Brain microvascular endothelial cell (primary cell): ENCODE results near the gene FBLN1.

ENCODE experiments used
- DNase-seq: peaks from one replicate; pipeline ENCODE4 v3.0.0-alpha.2; 2020
- H3K27ac ChIP-seq: fragments of 250-450 bp; sonication (Bioruptor Pico); 2 replicates; pipeline ENCODE4 v1.5.1; 2020; ENCODE audit warnings: mild to moderate bottlenecking, moderate library complexity
- H3K27me3 ChIP-seq: fragments of 250-450 bp; sonication (Bioruptor Pico); replicated peaks from 2 replicates; pipeline ENCODE4 v1.5.1; 2020; ENCODE audit warnings: mild to moderate bottlenecking
- H3K36me3 ChIP-seq: fragments of 250-450 bp; sonication (Bioruptor Pico); replicated peaks from 2 replicates; pipeline ENCODE4 v1.5.1; 2020; ENCODE audit warnings: mild to moderate bottlenecking
- H3K4me3 ChIP-seq: 2 replicates; pipeline ENCODE4 v1.5.1; 2011; ENCODE audit warnings: low read depth, mild to moderate bottlenecking, control low read depth, low read length, moderate library complexity
- CTCF ChIP-seq: IDR thresholded peaks from 2 replicates; pipeline ENCODE4 v1.5.1; 2011; ENCODE audit warnings: low read depth, mild to moderate bottlenecking, moderate library complexity, low read length, control low read depth, inconsistent platforms; ENCODE audit errors: missing control alignments
- in situ Hi-C: cut with HindIII; loops from 2 replicates; pipeline ENCODE4 v1.10.0; 2017; ENCODE audit warnings: low sequenced_read_pairs, low pct_ligation_motif_present

Gene FBLN1

GRCh38 chr22:45579306-45579705, 76.6 kb downstream of the FBLN1 start:
- no peak for TF ChIP-seq CTCF
- no peak overlapping the region for H3K4me3 ChIP-seq
- no peaks in the 10 kb centered on the region for H3K36me3 ChIP-seq
- in situ Hi-C loops = no loop called here
- H3K27ac ChIP-seq = no peak overlapping the region
- no peak for DNase-seq
- no peaks in the 10 kb centered on the region for H3K27me3 ChIP-seq

- TF ChIP-seq CTCF = no peak
- no peaks in the 10 kb centered on the region for H3K36me3 ChIP-seq
- no peak overlapping the region for H3K27ac ChIP-seq
- no peak overlapping the region for H3K4me3 ChIP-seq
- H3K27me3 ChIP-seq = no peaks in the 10 kb centered on the region
- in situ Hi-C loops = no loop called here
- no peak for DNase-seq
Measured at GRCh38 chr22:45579806-45580725, 77.4 kb downstream of the FBLN1 start.

- no peak for DNase-seq
- no peak for TF ChIP-seq CTCF
- no peaks in the 10 kb centered on the region for H3K36me3 ChIP-seq
- H3K27me3 ChIP-seq = no peaks in the 10 kb centered on the region
- H3K4me3 ChIP-seq = no peak overlapping the region
- in situ Hi-C loops = no loop called here
- H3K27ac ChIP-seq = no peak overlapping the region
Measured at GRCh38 chr22:45580726-45581381, 78.2 kb downstream of the FBLN1 start.

GRCh38 chr22:45581549-45582080, 78.9 kb downstream of the FBLN1 start:
- in situ Hi-C loops = no loop called here
- Histone ChIP-seq H3K4me3 (no peak overlapping the region), H3K27ac (no peak overlapping the region), H3K27me3 (no peaks in the 10 kb centered on the region), H3K36me3 (no peaks in the 10 kb centered on the region)
- DNase-seq = no peak
- no peak for TF ChIP-seq CTCF

GRCh38 chr22:45582236-45582954, 79.7 kb downstream of the FBLN1 start:
- TF ChIP-seq CTCF = no peak

More at GRCh38 chr22:45582236-45582954, 79.7 kb downstream of the FBLN1 start:
- H3K4me3 ChIP-seq = no peak overlapping the region
- in situ Hi-C loops = no loop called here
- DNase-seq = no peak
- H3K27me3 ChIP-seq = no peaks in the 10 kb centered on the region
- no peaks in the 10 kb centered on the region for H3K36me3 ChIP-seq
- no peak overlapping the region for H3K27ac ChIP-seq
